G401 (cell line): Measurements from ENCODE around the gene GRPEL1. TPM values are rescaled to one million over a fixed set of nuclear protein-coding genes. Genes with fewer than 3 reads are reported as not detected.
"Not testable (repeated sequence)": the region's sequence is repeated elsewhere in the genome, so short reads cannot be mapped to it uniquely, and the experiment has no call there.

ENCODE experiments used
- DNase-seq: peaks from one replicate; pipeline ENCODE4 v3.0.0-alpha.2; 2015; ENCODE audit warnings: low spot score
- in situ Hi-C: cut with HindIII; loops from 2 replicates; pipeline ENCODE4 v1.10.0; 2016; ENCODE audit warnings: low sequenced_read_pairs, mixed read lengths
- total RNA-seq: library from RNA; depleted of rRNA; stranded (reverse); fragments of >200 nt; shearing (Covaris generic); gene quantifications from 2 replicates; pipeline ENCODE4 v1.2.3, GENCODE V29; 2014; rRNA removed

The GRPEL1 gene
- total RNA-seq, result 32.2 and 33.8 TPM in 2 replicates

DNA sequence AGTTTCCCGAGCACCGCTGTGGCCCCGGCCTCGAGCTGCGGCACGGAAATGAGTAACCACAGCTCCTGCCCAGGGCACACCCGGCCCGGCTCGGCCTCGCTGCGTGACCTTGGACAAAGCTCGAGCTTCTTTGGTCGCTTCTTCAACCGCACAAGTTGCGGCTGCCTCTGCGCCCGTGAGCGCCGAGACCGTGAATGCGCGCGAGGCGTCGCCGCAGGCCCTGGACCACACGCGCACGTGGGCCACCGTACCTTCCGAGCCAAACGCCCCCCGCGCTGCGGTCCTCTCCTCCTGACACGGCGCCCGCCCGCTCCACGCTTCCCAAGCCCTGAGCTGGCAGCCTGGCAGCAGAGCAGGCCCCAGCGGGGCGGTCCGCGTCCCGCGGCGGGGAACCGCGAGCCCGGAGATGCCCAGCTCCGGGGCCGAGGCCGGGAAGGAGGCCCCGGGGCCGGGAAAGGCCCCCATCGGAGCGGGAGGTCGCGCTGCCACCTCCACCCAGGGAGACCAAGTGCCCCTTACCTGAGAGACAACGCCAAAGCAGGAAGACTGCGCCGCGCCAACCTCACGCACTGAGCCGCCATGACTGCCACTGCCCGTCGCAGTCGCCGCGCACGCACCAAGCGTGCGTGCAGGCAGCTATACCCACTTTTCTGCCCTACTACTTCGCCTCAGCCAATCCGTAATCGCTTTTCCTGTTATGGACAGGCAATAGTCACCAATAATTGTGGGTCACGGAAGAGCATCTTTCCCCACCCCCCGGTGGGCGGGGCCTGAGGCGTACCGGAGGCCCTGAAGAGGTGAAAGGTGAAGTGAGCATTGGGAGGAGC, at the start of gene GRPEL1:
Gene GRPEL1, minus strand, starts transcription at position 613 of the 827 bp plus-strand sequence. Its CDS starts 32 bp downstream, at position 581.
- DNase-seq, result peak; percentile 100
- in situ Hi-C loops, result no loop called here

DNA sequence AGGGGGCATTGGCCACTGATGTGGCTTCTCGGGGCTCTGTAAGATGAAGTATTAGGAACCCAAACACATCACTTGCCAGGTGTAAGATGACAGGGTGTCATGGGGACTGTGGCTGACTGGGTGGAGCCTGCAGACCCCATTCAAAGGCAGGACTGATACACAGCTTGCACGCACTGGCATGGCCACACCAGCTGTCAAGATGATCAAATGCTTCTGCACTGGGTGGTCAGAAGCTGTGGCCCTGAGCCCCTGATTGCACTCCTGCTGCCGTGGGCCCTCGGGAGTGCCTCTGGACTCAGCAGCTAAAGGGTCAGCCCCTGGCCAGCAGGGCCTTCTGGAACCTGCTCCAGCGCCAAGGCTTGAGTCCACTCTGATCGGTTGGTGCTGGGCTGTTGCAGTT, 48.8 kb upstream of the GRPEL1 start:
- DNase-seq, result no peak
- in situ Hi-C loops, result no loop called here

DNA sequence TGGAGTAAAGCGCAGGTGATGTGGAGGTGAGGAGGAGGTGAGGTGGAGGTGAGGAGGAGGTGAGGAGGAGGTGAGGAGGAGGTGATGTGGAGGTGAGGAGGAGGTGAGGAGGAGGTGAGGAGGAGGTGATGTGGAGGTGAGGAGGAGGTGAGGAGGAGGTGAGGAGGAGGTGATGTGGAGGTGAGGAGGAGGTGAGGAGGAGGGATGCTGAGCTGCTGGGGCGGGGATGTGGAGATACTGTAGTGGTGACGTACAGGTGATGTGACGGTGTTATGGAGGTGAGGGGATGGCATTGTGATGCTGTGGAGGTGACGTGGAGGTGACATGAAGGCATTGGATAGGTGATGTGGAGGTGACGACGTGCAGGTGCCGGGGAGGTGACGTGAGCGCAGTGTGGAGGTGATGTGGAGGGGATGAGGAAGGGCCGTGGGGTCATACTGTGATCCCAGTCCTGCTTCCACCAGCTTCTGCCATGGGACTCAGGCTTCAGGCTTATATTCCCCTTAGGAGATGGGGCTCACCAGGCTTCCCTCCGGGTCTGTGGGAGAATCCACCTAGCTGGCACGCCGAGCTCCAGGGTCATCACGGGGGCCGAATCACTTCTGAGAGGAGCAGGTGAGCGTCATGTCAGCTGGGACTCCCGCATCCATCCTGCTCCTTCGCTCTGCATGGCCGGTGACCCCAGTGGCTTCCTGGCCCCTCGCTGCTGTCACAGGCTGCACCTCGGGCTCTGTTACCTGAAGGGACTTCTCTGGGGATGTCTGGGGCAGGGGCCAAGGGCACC, 47.9 kb upstream of the GRPEL1 start:
- in situ Hi-C loops, result no loop called here
- DNase-seq, result no peak

DNA sequence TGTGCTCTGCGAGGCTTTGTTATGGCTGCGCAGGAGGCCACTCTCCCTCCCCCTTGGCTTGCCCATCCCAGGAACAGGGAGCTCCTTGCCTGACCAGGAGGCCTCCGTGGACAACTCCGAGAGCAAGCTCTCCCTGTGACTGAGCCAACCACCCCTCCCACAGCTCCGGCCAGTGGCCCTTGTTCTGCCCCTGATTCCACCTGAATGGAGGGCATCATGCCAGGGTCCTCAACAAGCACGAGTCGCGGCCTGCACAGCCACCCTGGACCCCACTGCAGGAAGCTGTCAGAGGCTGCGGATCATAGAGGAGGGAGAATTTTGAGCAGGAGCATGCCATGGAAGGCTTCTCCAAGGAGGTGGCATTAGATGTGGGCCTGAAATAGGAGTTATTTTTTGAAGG, 44.8 kb upstream of the GRPEL1 start:
- no peak for DNase-seq
- in situ Hi-C loops, result no loop called here

DNA sequence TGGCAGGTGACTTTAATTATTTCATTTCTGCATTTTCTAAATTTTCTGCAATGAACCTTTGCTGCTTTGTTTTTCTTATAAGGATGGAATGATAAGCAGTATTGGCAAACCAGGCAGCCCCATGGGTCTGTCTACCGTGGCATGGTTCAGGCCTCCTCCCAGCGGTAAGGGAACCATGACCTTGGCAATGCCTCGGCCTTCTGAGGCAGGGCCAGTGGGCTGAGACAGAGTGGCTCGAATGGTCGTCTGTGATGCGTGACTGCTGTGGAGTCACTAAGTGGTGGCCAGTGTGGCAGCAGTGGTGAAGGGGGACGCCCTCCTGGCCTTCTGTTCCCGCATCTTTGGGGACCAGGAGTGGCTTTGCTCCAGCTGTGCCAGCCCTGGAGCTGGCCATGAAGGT, 43.6 kb upstream of the GRPEL1 start:
- in situ Hi-C loops, result no loop called here

DNA sequence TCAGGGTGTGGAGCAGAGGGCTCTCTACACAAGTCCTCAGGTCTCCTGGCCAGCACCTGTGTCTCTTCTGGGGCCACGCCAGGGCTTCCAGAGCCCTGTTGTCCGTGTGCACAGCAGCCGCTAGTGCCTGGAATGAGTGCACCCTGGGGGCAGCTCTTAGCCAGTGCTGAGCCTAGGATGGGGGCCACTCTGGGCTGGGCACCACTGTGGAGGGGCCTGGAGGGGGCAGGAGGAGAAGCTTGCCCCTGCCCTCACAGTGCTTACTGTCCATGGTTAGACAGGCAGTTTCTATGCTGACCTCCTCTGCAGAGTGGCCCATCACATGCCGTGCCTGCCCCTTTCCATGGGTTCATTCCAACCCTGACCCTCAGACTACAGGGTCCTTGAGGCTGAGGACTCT, 42.7 kb upstream of the GRPEL1 start:
- DNase-seq, result no peak
- in situ Hi-C loops, result no loop called here

More for the DNA sequence above, 43.6 kb upstream of the GRPEL1 start:
- DNase-seq, result no peak

DNA sequence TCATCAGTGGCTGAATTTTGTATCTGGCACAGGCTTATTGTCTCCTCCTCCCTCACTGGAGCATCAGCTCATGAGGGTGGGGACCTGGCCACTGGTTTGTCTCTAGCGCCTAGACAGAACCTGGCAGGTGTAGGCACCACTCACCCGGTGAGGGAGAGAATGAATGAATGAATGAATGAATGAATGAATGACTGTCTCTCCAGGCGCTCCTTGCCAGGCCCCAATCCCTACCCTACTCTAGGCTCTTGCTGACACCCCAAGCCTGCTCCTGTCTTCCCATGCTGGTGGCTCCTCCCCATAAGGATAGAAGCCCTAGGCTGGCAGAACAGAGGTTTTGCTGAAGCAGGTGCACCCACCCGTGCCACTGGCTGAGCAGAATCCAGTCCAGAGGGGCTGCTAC, 41.3 kb upstream of the GRPEL1 start:
- in situ Hi-C loops, result no loop called here
- DNase-seq, result no peak

DNA sequence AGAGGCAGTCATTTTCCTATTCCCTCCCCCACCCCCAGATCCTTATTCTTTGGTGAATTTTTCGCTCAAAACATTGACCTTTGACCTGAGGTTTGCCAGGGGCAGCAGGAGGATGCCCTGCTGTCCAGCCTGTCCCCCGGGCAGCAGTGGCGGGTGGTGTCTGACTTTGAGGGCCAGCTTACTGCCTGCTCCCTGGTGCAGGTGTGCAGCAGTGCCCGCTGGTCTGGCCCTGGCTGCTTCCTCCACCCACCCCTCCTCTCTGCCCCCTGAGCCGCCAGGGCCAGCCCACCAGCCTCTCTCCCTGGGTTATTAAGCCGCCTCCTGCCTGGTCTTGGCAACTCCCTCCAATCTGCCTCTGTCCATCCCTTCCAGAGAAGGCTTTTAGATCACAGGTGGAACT, 40.8 kb upstream of the GRPEL1 start:
- no peak for DNase-seq
- in situ Hi-C loops, result no loop called here

DNA sequence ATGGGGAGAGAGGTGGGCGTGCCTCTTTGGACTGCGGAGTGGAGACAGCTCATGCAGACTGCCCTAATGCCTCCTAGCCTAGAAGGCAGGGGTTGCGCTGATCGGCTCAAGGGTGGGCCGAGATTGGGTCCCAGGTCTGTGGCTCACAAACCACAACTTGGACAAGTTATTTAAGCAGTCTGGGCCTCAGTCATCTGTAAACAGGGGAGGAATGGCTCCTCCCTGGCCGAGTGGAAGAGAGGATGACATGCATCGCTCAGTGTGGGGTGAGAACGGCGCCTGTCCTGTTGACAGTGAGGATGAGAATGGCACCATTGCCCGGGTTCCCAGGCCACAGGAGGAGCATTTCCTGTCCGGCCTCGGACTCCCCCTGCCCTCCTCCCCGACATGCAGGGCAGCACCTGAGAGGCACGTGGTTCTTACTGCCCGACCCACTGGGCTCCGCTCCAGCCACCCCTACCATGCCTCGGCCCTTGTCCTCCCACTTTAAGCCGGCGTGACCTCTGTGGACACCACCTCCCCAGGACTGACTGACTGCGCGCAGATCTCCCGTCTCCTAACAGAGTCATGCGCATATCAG, 40.3 kb upstream of the GRPEL1 start:
- in situ Hi-C loops, result no loop called here
- DNase-seq, result no peak

DNA sequence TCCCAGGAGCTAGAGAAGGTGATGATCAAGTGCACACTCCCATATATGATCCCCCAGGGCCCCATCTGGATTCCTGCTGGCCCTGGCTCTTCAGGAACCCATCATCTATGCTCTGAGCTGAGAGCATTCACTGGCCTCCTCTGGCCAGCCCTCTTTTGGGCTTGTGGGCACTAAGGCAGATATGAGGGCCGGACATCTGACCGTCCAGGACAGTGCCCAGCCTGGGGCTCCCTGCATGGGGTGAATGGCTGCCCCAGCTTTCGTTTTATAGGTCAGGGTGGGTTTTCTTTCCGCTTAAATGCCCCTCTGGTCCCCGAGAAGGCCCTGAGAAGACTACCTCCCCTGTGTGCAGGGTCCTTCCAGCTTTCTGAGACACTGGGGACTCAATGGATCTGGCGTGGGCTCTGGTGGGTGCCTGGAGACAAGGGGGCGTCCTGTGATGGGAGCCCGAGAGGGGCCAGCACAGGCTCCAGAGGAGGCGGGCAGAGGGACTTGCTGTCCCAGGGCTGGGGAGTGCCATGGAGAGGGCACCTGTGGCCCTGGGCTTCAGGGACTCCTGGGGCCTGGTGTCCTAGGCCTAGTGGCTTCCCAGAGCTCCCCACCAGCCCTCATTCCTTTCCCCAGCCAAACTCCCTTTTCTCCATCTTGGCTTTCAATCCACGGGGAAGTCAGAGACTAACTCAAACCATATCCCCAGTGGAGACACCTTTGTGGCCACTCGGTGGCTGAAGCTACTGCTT, 39.5 kb upstream of the GRPEL1 start:
- DNase-seq, result no peak
- in situ Hi-C loops, result no loop called here

DNA sequence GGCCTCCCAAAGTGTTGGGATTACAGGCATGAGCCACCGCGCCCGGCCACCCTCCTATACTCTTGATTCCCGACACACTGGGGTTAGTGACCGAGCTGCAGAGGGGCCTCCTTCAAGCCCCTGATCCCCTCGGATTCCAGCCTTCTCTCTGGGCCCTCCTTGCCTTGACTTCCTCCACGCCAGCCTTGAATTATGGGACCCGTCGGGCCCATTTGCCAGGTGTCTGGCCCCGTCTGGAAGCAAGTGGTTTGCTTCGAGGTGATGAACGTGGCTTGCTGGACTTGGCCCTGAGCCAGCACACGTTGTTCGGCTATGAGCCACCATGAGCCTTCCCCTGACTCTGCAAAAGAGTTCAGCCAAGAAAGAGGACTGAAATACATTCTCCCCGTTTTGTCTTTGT, 37.4 kb upstream of the GRPEL1 start:
- DNase-seq, result no peak
- in situ Hi-C loops, result no loop called here

DNA sequence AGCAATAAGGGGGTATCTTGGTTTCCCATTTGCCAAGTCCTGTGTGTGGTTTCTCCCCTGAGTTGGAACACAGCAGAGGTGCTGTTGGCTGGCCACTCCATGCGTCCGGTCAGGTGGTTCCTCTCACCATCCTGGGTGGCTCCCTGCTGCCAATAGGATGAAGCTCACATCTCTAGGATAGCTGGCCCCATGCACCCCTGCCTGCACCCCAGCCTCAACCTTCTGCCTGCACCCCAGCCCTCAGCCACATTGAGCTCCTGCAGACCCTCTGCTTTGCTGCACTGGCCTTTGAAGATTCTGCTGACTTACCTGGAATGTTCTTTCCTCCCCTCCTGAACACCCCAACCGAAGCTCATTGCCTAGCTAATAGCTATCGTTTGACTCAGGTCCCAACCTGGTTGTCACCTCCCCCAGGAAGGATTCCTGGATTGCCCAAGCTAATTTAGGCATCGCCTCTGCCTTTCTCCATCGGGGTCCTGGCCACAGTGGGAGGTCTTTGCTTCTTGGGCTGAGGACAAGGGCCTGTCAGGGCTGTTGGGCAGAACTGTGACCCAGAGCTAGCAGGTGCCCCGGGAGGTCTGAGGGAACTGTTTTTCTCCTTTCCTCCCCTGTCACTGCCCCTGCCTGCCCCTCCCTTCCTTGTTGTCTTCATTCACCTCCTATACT, 36.6 kb upstream of the GRPEL1 start:
- in situ Hi-C loops, result no loop called here
- no peak for DNase-seq

DNA sequence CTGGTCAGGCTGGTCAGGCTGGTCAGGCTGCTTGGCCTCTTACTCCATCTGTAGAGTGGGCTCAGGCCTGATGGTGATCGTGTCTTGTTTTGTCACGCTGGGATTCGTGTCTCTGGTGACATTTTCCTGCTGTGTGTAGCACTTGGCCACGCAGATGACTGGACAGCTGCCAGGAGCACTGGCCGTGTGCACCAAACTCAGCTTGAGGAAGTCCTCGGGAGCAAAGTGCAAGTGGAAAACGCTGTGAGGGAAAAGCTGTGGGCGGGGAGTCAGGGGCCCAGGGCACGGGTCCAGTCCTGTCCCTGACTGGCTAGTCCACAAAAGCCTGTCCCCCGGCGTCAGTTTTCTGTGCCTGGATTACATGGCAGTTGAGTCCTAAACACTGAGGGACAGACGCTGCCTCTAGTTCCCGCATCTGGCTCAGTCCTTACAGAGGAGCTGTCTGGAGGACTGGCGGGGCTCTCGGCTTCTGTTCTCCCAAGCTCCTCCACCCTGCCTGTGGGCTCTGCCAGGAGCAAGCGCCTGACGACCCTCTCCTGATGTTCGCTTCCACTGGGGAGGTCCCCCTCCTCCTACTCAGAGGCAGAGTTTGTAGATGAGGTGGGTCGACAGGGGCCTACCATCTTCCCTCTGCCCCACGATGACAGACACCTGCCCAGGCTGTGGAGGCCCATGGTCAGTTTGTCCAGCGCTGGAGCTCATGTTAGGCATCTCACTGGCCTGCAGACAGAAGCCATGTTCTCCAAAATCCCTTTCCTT, 35.9 kb upstream of the GRPEL1 start:
- in situ Hi-C loops, result no loop called here
- DNase-seq, result no peak

DNA sequence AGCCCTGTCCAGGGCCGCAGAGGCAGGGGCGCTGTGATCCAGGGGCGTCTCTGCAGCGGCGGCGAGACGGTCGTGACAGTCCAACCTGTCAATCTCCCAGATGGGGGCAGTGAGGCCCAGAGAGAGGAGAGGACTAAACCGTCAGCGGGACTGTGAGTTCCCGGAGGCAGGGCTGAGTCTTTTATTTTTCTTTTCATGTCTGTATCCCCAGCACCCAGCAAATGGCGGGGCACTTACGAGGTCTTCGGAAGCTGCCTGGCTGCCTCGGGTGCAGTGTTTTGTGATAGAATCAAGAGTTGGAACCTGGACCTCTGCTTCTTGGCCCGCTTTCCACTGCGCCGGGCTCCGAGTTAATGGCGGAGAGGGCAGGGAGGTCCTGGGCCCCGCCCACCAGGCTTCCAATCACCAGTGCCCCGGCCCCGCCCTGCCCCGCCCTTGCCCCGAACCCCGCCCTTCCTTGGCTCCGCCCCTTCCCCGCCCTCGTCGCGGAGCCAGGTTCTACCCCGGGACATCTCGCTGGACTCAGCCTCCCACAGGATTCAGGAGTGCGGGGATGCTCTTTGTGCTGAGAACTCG, 35.3 kb upstream of the GRPEL1 start:
- peak; percentile 81 for DNase-seq
- in situ Hi-C loops, result no loop called here

DNA sequence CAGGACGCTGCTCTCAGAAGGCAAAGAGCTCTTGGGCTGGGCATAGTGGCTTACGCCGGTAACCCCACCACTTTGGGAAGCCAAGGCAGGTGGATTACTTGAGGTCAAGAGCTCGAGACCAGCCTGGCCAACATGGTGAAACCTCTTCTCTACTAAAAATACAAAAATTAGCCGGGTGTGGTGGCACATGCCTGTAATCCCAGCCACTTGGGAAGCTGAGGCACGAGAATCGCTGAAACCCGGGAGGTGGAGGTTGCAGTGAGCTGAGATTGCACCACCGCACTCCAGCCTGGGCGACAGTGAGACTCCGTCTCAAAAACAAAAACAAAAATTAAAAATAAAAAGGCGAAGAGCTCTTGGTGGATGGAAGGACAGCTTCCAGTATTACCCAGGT, 34.6 kb upstream of the GRPEL1 start:
- in situ Hi-C loops, DNase-seq: not testable (repeated sequence)

DNA sequence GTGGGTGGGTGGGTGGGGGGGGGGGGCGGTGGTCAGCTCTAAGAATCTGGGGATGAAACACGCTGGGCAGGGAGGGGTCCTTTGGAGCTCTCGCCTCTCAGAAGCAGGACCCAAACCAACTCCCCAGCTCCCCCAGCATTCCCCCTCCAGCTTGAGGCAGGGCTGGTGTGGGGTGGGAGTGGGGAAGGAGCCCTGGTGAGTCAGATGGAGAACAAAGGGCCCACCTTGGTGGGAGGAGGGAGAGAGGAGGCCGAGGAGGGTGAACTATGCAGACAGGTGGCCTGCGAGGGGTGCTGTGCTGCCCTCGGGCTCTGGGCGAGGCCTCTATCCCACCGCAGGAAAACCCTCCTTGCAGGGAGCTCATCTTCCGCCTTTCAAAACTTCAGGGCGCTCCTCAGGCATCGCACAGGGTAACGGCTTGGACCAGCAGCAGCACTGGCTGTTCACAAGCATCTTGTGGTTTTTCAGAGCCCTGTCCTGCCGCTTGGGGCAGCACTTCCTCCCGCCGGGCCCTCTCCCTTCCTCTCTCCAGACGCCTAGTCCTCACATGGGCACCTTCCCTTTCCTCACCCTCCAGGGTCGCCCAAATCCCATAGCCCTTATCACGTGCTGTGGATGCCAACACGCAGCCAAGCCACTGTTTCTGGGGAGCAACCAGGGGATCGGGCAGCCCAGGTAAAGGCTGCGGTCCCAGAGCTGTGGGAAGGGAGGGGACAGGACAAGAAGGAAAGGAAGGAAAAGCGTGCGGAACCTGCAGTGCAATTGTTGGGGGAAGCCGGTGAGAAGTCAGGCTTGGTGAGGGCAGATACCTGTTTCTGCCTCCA, 34.0 kb upstream of the GRPEL1 start:
- in situ Hi-C loops, result no loop called here
- peak; percentile 82 for DNase-seq

DNA sequence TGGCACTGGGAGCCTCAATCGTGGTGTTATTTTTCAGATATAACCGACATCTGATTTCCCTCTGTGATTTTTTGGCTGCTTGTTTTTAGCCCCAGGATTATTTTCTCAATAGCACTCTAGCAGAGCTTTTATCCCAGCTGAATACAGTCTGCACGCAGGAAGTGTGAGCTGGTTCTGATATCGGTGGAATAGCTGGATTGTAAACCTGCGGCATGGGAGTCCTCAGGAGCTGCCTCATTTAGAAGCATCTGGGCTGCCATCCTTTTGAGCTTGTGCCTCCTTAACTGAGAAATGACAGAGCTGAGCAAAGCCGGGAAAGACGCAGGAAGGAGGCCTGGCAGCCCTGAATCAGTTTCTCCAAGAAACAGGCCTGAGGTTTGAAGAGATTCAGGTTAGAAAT, 28.4 kb upstream of the GRPEL1 start:
- no peak for DNase-seq

More for the DNA sequence above, 28.4 kb upstream of the GRPEL1 start:
- in situ Hi-C loops, result no loop called here
